Kidney (tissue), 14 donors: Measurements from ENCODE around the gene URB1. TPM values are rescaled to one million over a fixed set of nuclear protein-coding genes. Genes with fewer than 3 reads are reported as not detected.
A peak's percentile ranks its signal among the peaks of the same experiment; 100 is the strongest.

ENCODE experiments used
- DNase-seq, 5 donors: peaks; one replicate each; pipeline ENCODE4 v3.0.0-alpha.2; 2013 to 2020
- FAIRE-seq: peaks from 2 replicates; lab custom pipeline; 2012; peaks lifted over from hg19 to GRCh38; lab: Jason Lieb, UNC
- H3K27ac ChIP-seq, 2 donors: one replicate each; pipeline ENCODE4 v1.7.0; 2013; ENCODE audit warnings: low read depth in 2 of 2, low read length in 2 of 2, inconsistent platforms in 1 of 2
- H3K27me3 ChIP-seq: one replicate; pipeline ENCODE4 v1.7.1; 2013; ENCODE audit warnings: low read length, inconsistent platforms; ENCODE audit not compliant: control insufficient read depth, insufficient read depth
- H3K36me3 ChIP-seq, 3 donors: one replicate each; pipeline versions ENCODE4 v1.7.0 to v1.7.1; 2013; ENCODE audit warnings: low read length in 3 of 3, control low read depth in 1 of 3, inconsistent platforms in 1 of 3; ENCODE audit not compliant: insufficient read depth in 3 of 3, control insufficient read depth in 2 of 3
- H3K4me1 ChIP-seq, 3 donors: one replicate each; pipeline versions ENCODE4 v1.7.0 to v1.7.1; 2013; ENCODE audit warnings: low read length in 3 of 3, inconsistent platforms in 1 of 3, low read depth in 1 of 3; ENCODE audit not compliant: control insufficient read depth in 2 of 3, insufficient read depth in 2 of 3
- H3K4me3 ChIP-seq, 3 donors: one replicate each; pipeline versions ENCODE4 v1.7.0 to v1.8.1; 2013; ENCODE audit warnings: low read length in 3 of 3, control low read depth in 1 of 3, inconsistent platforms in 1 of 3
- H3K9ac ChIP-seq, 3 donors: one replicate each; pipeline versions ENCODE4 v1.7.0 to v1.7.1; 2013; ENCODE audit warnings: low read length in 3 of 3, control low read depth in 1 of 3, inconsistent platforms in 1 of 3
- H3K9me3 ChIP-seq, 3 donors: one replicate each; pipeline versions ENCODE4 v1.7.0 to v1.7.1; 2013; ENCODE audit warnings: low read length in 3 of 3, control low read depth in 1 of 3, inconsistent platforms in 1 of 3; ENCODE audit not compliant: control insufficient read depth in 2 of 3, insufficient read depth in 1 of 3
- CTCF ChIP-seq: IDR thresholded peaks from 3 replicates; pipeline ENCODE4 v1.5.1; 2012; ENCODE audit warnings: mild to moderate bottlenecking, moderate library complexity, borderline replicate concordance; ENCODE audit not compliant: insufficient read depth; ENCODE audit errors: extremely low read depth
- intact Hi-C: fragments of 100-400 bp; cut with DNase I; formaldehyde crosslinking; loops from one replicate; pipeline ENCODE4 v1.11.1; 2022
- polyA plus RNA-seq: library from polyadenylated mRNA; stranded (reverse); fragments of 350-450 nt; fragmentation: Illumina TruSeq; extraction: RNeasy Lipid Tissue Mini Kit (QIAGEN cat#74804); gene quantifications from one replicate; pipeline ENCODE4 v1.2.3, GENCODE V29; 2014; ENCODE audit warnings: low read depth, low replicate concordance; ENCODE audit not compliant: insufficient read depth
- total RNA-seq: library from RNA; stranded (reverse); fragmentation: NEBNext Ultra II Directional; extraction: Animal tissue kit (Norgen Biotek cat#: 25700); gene quantifications from one replicate; pipeline ENCODE4 v1.2.1, GENCODE V29; 2021
- donor health status: control.
- donor health status: control.
- donor health status: control.
- donor health status: control.
- donor health status: control.
- donor health status: DM: yes; HTN: yes; CAD: no.
- donor health status: Normal renal cell carcinoma (clear cell type).

The URB1 gene
- total and polyA plus RNA-seq, 2 donors from 2014 or later, result 1.7 to 15.0 TPM

- Histone ChIP-seq H3K9me3 (no peaks in the 10 kb centered on the region), H3K9ac (peak within 1 kb of the TSS in 2 of 3 donors; percentile 78 to 95), H3K27ac (peak within 1 kb of the TSS; percentile 94), H3K4me3 (peak within 1 kb of the TSS; percentile 9 to 88 (median 75)), H3K27me3 (no peaks in the 10 kb centered on the region), H3K36me3 (no peaks in the 10 kb centered on the region), H3K4me1 (peaks cover 0 to 7% (median 0%) of the 10 kb centered on the region in 3 donors)
- FAIRE-seq (no peak), DNase-seq (peak in 4 of 5 donors; percentile 37 to 91 (median 48))
- peak; percentile 8 for TF ChIP-seq CTCF
- intact Hi-C loops, result no loop called here
Observed at GRCh38 chr21:32412162-32413014, 19.6 kb upstream of the URB1 start, which contains the start of gene EVA1C. EVA1C (plus strand) TSS chr21:32412706; CDS start chr21:32412854, 148 bp downstream.

GRCh38 chr21:32411350-32412161, 18.7 kb upstream of the URB1 start:
- DNase-seq (peak in 4 of 5 donors; percentile 23 to 97 (median 54)), FAIRE-seq (no peak)
- TF ChIP-seq CTCF, result no peak
- Histone ChIP-seq H3K27me3 (no peaks in the 10 kb centered on the region), H3K9ac (peak overlapping the region in 2 of 3 donors; percentile 78 to 95), H3K9me3 (no peaks in the 10 kb centered on the region), H3K27ac (peak overlapping the region; percentile 94), H3K4me3 (peak overlapping the region; percentile 9 to 88 (median 75)), H3K4me1 (peaks cover 0 to 7% (median 0%) of the 10 kb centered on the region in 3 donors), H3K36me3 (no peaks in the 10 kb centered on the region)
- intact Hi-C loops, result no loop called here

- no peaks in the 10 kb centered on the region for H3K27me3 ChIP-seq
- peak overlapping the region in 1 of 3 donors; percentile 95 for H3K9ac ChIP-seq
- peak overlapping the region in 1 of 3 donors; percentile 88 for H3K4me3 ChIP-seq
- FAIRE-seq (no peak), DNase-seq (no peak)
- no peaks in the 10 kb centered on the region for H3K36me3 ChIP-seq
- TF ChIP-seq CTCF, result no peak
- no peak overlapping the region for H3K27ac ChIP-seq
- peaks cover 0 to 11% (median 0%) of the 10 kb centered on the region in 3 donors for H3K4me1 ChIP-seq
- H3K9me3 ChIP-seq, result no peaks in the 10 kb centered on the region
- intact Hi-C loops, result no loop called here
Observed at GRCh38 chr21:32410916-32411315, 18.1 kb upstream of the URB1 start.
